Breast epithelium (tissue), 3 donors: Measurements from ENCODE around the gene ARHGAP9.

Experiments used
- POLR2A ChIP-seq: fragments of 450-650 bp; IDR thresholded peaks from one replicate; pipeline ENCODE4 v1.6.1; 2016; ENCODE audit warnings: antibody characterized with exemption, mild to moderate bottlenecking, moderate library complexity
- POLR2AphosphoS5 ChIP-seq, 3 donors: sonication (generic); formaldehyde crosslinking; IDR thresholded peaks; one replicate each; pipeline ENCODE4 v1.6.1; 2017; ENCODE audit warnings: antibody characterized with exemption in 3 of 3
- TF ChIP-seq, protein P1 (sequence below), 3 donors: fragments of 450-650 bp; IDR thresholded peaks; one replicate each; pipeline ENCODE4 v1.5.1; 2016 to 2017; ENCODE audit warnings: antibody characterized with exemption in 3 of 3, mild to moderate bottlenecking in 3 of 3, moderate library complexity in 3 of 3

- TF ChIP-seq, protein P1, sequence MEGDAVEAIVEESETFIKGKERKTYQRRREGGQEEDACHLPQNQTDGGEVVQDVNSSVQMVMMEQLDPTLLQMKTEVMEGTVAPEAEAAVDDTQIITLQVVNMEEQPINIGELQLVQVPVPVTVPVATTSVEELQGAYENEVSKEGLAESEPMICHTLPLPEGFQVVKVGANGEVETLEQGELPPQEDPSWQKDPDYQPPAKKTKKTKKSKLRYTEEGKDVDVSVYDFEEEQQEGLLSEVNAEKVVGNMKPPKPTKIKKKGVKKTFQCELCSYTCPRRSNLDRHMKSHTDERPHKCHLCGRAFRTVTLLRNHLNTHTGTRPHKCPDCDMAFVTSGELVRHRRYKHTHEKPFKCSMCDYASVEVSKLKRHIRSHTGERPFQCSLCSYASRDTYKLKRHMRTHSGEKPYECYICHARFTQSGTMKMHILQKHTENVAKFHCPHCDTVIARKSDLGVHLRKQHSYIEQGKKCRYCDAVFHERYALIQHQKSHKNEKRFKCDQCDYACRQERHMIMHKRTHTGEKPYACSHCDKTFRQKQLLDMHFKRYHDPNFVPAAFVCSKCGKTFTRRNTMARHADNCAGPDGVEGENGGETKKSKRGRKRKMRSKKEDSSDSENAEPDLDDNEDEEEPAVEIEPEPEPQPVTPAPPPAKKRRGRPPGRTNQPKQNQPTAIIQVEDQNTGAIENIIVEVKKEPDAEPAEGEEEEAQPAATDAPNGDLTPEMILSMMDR (IDR thresholded peaks at IDR 0.05): no peak
- TF ChIP-seq POLR2A (no peak), POLR2AphosphoS5 (IDR thresholded peaks at IDR 0.05) (no peak)
These were observed 44.3 kb upstream of the ARHGAP9 start for GRCh38 chr12:57523706-57524614.
